Left lung (tissue), 10 donors: Measurements from ENCODE around the gene BZW2. TPM values are rescaled to one million over a fixed set of nuclear protein-coding genes. Genes with fewer than 3 reads are reported as not detected.

ENCODE experiments used
- ATAC-seq: fragments of 200-7000 bp; cut with Tn5 transposase; one replicate; pipeline ENCODE4 v1.9.1; 2020; ENCODE audit warnings: moderate library complexity
- DNase-seq, 4 donors: peaks; one replicate each; pipeline ENCODE4 v3.0.0-alpha.2; 2013 to 2020
- H3K27ac ChIP-seq, 2 donors: fragments of 200-600 bp; sonication (generic) in 1 of 2; one replicate each; pipeline versions ENCODE4 v1.5.0 to v1.8.0; 2020 to 2021
- H3K27me3 ChIP-seq, 2 donors: fragments of 200-600 bp; sonication (generic) in 1 of 2; one replicate each; pipeline versions ENCODE4 v1.5.0 to v1.8.0; 2020 to 2021
- H3K36me3 ChIP-seq, 2 donors: fragments of 200-600 bp; sonication (generic) in 1 of 2; one replicate each; pipeline versions ENCODE4 v1.5.0 to v1.8.0; 2020 to 2021
- H3K4me1 ChIP-seq, 2 donors: fragments of 200-600 bp; one replicate each; pipeline ENCODE4 v1.8.0; 2021
- H3K4me3 ChIP-seq, 2 donors: fragments of 200-600 bp; sonication (generic) in 1 of 2; one replicate each; pipeline versions ENCODE4 v1.5.0 to v1.8.0; 2020 to 2021; ENCODE audit warnings: mild to moderate bottlenecking in 1 of 2
- H3K9me3 ChIP-seq, 2 donors: fragments of 200-600 bp; sonication (generic) in 1 of 2; one replicate each; pipeline versions ENCODE4 v1.5.0 to v1.8.0; 2020 to 2021
- CTCF ChIP-seq, 2 donors: fragments of 200-600 bp; sonication (generic) in 1 of 2; IDR thresholded peaks; one replicate each; pipeline versions ENCODE4 v1.5.0 to v1.8.0; 2021; ENCODE audit warnings: antibody characterized with exemption in 2 of 2
- intact Hi-C, 2 donors: fragments of 100-400 bp; cut with DNase I; formaldehyde crosslinking; loops; one replicate each; pipeline versions ENCODE4 v1.11.2 to v1.14.2; 2022
- polyA plus RNA-seq, 6 donors: library from polyadenylated mRNA; unstranded; fragments of 120-200 nt; gene quantifications; one replicate each; pipeline ENCODE4 v1.2.1, GENCODE V29; 2013; ENCODE audit not compliant: insufficient read length in 6 of 6
- total RNA-seq, 2 donors: library from RNA; stranded (reverse); fragmentation: NEBNext Ultra II Directional; extraction: Animal tissue kit (Norgen Biotek cat#: 25700); gene quantifications; one replicate each; pipeline ENCODE4 v1.2.1, GENCODE V29; 2021
- donor health status: DM: no; HTN: yes; CAD: no.
- donor health status: DM: no; HTN: no; CAD: no.

BZW2 gene
- total and polyA plus RNA-seq, 8 donors: 39.7 to 88.9 (median 77.3) TPM

DNA sequence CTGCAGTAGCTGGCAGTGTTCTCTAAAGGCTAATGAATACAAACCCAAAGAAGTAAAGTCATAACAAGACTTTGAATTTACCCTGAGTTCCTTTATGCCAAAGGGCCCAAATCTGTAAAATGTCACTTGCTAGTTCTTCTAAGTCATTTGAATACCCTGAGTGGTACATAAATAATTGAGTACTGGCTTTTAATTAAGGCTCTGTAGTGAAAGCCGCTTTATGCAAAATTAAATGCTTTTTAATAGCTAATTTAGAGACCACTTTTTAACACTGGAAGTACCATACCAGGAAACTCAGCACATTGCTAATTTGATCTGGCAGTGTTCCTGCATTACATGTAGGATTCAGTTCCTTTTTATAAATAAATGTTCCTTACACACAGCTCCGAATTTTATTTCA, 83.6 kb downstream of the BZW2 start:
- Histone ChIP-seq H3K27ac (no peak overlapping the region), H3K4me1 (no peaks in the 10 kb centered on the region), H3K36me3 (no peaks in the 10 kb centered on the region), H3K4me3 (no peak overlapping the region), H3K27me3 (no peaks in the 10 kb centered on the region), H3K9me3 (no peaks in the 10 kb centered on the region)
- intact Hi-C loops: no loop called here
- no peak for TF ChIP-seq CTCF (IDR thresholded peaks at IDR 0.05)
- no peak for ATAC-seq
- DNase-seq: no peak

DNA sequence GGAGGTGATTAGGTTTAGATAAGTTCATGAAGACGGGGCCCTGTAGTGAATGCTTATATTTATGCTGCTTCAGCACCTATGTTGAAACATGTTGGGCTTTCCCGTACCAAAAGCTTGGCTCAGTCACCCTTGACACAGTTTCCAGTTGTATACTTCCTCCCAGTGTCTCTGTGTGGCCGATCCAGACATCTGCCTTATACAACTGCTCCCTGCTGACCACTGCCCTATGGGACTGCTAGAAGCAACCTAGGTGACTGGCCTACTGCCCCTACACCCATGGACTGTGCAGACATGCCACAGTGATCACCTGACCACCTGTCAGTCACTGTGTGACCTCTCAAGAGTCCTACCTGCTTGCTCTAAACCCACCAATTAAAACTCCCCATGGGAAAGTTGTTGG, 85.0 kb downstream of the BZW2 start:
- Histone ChIP-seq H3K27ac (no peak overlapping the region), H3K4me1 (no peaks in the 10 kb centered on the region), H3K36me3 (no peaks in the 10 kb centered on the region), H3K9me3 (no peaks in the 10 kb centered on the region), H3K27me3 (no peaks in the 10 kb centered on the region), H3K4me3 (no peak overlapping the region)
- intact Hi-C loops: no loop called here
- no peak for TF ChIP-seq CTCF (IDR thresholded peaks at IDR 0.05)
- ATAC-seq (peak; percentile 20), DNase-seq (no peak)

- H3K9me3 ChIP-seq: no peaks in the 10 kb centered on the region
- ATAC-seq (no peak), DNase-seq (no peak)
- H3K27me3 ChIP-seq: no peaks in the 10 kb centered on the region
- H3K27ac ChIP-seq: no peak overlapping the region
- H3K4me3 ChIP-seq: no peak overlapping the region
- H3K4me1 ChIP-seq: no peaks in the 10 kb centered on the region
- intact Hi-C loops: no loop called here
- TF ChIP-seq CTCF (IDR thresholded peaks at IDR 0.05): no peak
- H3K36me3 ChIP-seq: no peaks in the 10 kb centered on the region
Observed at GRCh38 chr7:16732828-16733227, 86.8 kb downstream of the BZW2 start.

GRCh38 chr7:16734148-16734726, 88.3 kb downstream of the BZW2 start:
- no peaks in the 10 kb centered on the region for H3K4me1 ChIP-seq
- intact Hi-C loops: no loop called here
- no peaks in the 10 kb centered on the region for H3K27me3 ChIP-seq
- no peaks in the 10 kb centered on the region for H3K36me3 ChIP-seq
- no peaks in the 10 kb centered on the region for H3K9me3 ChIP-seq
- TF ChIP-seq CTCF (IDR thresholded peaks at IDR 0.05): no peak
- ATAC-seq (peak; percentile 87), DNase-seq (no peak)
- H3K4me3 ChIP-seq: peak overlapping the region; percentile 8 to 13
- peak overlapping the region in 1 of 2 donors; percentile 57 for H3K27ac ChIP-seq

- H3K4me3 ChIP-seq: peak overlapping the region; percentile 8 to 13
- TF ChIP-seq CTCF (IDR thresholded peaks at IDR 0.05): no peak
- H3K27ac ChIP-seq: peak overlapping the region in 1 of 2 donors; percentile 57
Observed at GRCh38 chr7:16735020-16735419, 89.0 kb downstream of the BZW2 start.

More at GRCh38 chr7:16735020-16735419, 89.0 kb downstream of the BZW2 start:
- intact Hi-C loops: no loop called here
- no peak for ATAC-seq
- Histone ChIP-seq H3K27me3 (no peaks in the 10 kb centered on the region), H3K9me3 (no peaks in the 10 kb centered on the region), H3K4me1 (no peaks in the 10 kb centered on the region), H3K36me3 (no peaks in the 10 kb centered on the region)
- DNase-seq: no peak
